Measurements from ENCODE around the gene TMEM269. TPM values are rescaled to one million over a fixed set of nuclear protein-coding genes. Genes with fewer than 3 reads are reported as not detected.
A peak's percentile ranks its signal among the peaks of the same experiment; 100 is the strongest.

TMEM269 gene
- polyA plus RNA-seq, 3 donors: 0.07 TPM; not detected in 2

GRCh38 chr1:42838482-42839190 lies 53.8 kb downstream of the TMEM269 start:
- no CpG with 5 or more reads among the region's 7 CpGs for WGBS (ENCODE audit: insufficient coverage)
- H3K4me2 ChIP-seq (replicated peaks; ENCODE audit: extremely low read depth, low read length, poor library complexity, severe bottlenecking): peak overlapping the region; percentile 47
- H4K20me1 ChIP-seq (ENCODE audit: insufficient read depth, low read length): no peaks in the 10 kb centered on the region

GRCh38 chr1:42841010-42841409 lies 56.2 kb downstream of the TMEM269 start:
- intact Hi-C loops (cut with micrococcal nuclease): loop anchor here (10.0 kb wide), 3 partner anchors 76 to 334 kb away; partner anchors contain the start of genes C1orf50 (in 1 of the 2), CFAP57 (in 1 of the 2), EBNA1BP2 (in 1 of the 2) and P3H1 (in 1 of the 2)
- Histone ChIP-seq H3K4me1 (ENCODE audit: control insufficient read depth in 1 of 2, insufficient read depth in 2 of 2, low read length in 2 of 2) (peaks cover 19 to 23% of the 10 kb centered on the region in 2 donors), H3K79me2 (ENCODE audit: insufficient read depth, low read length) (no peaks in the 10 kb centered on the region), H3K27me3 (ENCODE audit: control insufficient read depth in 2 of 2, insufficient read depth in 2 of 2, low read length in 2 of 2) (no peaks in the 10 kb centered on the region), H3K27ac (ENCODE audit: low read depth in 1 of 2, low read length in 2 of 2) (no peak overlapping the region), H3K4me2 (replicated peaks; ENCODE audit: extremely low read depth, low read length, poor library complexity, severe bottlenecking) (no peak overlapping the region), H3K4me3 (replicated peaks in 1 of 3; ENCODE audit: low read depth in 2 of 3, low read length in 3 of 3) (no peak overlapping the region), H3K36me3 (replicated peaks in 1 of 2; ENCODE audit: control insufficient read depth in 1 of 2, insufficient read depth in 2 of 2, low read length in 2 of 2) (peaks cover 12 to 31% of the 10 kb centered on the region in 2 donors), H4K20me1 (ENCODE audit: insufficient read depth, low read length) (no peaks in the 10 kb centered on the region), H3K9me3 (replicated peaks in 1 of 2; ENCODE audit: control insufficient read depth in 1 of 2, insufficient read depth in 1 of 2, low read length in 2 of 2) (no peaks in the 10 kb centered on the region), H2AFZ (ENCODE audit: insufficient read depth, low read depth, low read length, poor library complexity, severe bottlenecking) (no peak overlapping the region), H3K9ac (ENCODE audit: insufficient read depth, low read length, poor library complexity, severe bottlenecking) (no peak overlapping the region)
- peaks cover 39 to 48% of the 10 kb centered on the region in 2 donors for H3K36me3 Mint-ChIP-seq
- H3K9me3 Mint-ChIP-seq: peaks cover 0 to 2% (median 0%) of the 10 kb centered on the region in 7 donors
- H3K27ac Mint-ChIP-seq: no peak overlapping the region
- no peak for DNase-seq
- peaks cover 0 to 2% (median 0%) of the 10 kb centered on the region in 3 donors for H3K27me3 Mint-ChIP-seq (ENCODE audit: low read depth in 3 of 3)
- peaks cover 25% of the 10 kb centered on the region for H3K4me1 Mint-ChIP-seq
- H3K4me3 Mint-ChIP-seq: no peak overlapping the region
- no CpG with 5 or more reads among the region's 3 CpGs for WGBS (ENCODE audit: insufficient coverage)
- no peak for TF ChIP-seq CTCF (IDR thresholded peaks at IDR 0.05)

More at GRCh38 chr1:42838482-42839190, 53.8 kb downstream of the TMEM269 start:
- Histone ChIP-seq H3K4me3 (replicated peaks in 1 of 3; ENCODE audit: low read depth in 2 of 3, low read length in 3 of 3) (peak overlapping the region in 1 of 3 experiments; percentile 14), H3K9ac (ENCODE audit: insufficient read depth, low read length, poor library complexity, severe bottlenecking) (no peak overlapping the region), H3K9me3 (replicated peaks in 1 of 2; ENCODE audit: control insufficient read depth in 1 of 2, insufficient read depth in 1 of 2, low read length in 2 of 2) (no peaks in the 10 kb centered on the region), H2AFZ (ENCODE audit: insufficient read depth, low read depth, low read length, poor library complexity, severe bottlenecking) (peak overlapping the region; percentile 55), H3K4me1 (ENCODE audit: control insufficient read depth in 1 of 2, insufficient read depth in 2 of 2, low read length in 2 of 2) (peaks cover 21 to 26% of the 10 kb centered on the region in 2 donors), H3K36me3 (replicated peaks in 1 of 2; ENCODE audit: control insufficient read depth in 1 of 2, insufficient read depth in 2 of 2, low read length in 2 of 2) (peaks cover 16 to 41% of the 10 kb centered on the region in 2 donors), H3K27me3 (ENCODE audit: control insufficient read depth in 2 of 2, insufficient read depth in 2 of 2, low read length in 2 of 2) (no peaks in the 10 kb centered on the region), H3K79me2 (ENCODE audit: insufficient read depth, low read length) (no peaks in the 10 kb centered on the region), H3K27ac (ENCODE audit: low read depth in 1 of 2, low read length in 2 of 2) (peak overlapping the region in 1 of 2 donors; percentile 66)
- Mint-ChIP-seq H3K27me3 (ENCODE audit: low read depth in 3 of 3) (peaks cover 0 to 2% (median 0%) of the 10 kb centered on the region in 3 donors), H3K9me3 (peaks cover 0 to 2% (median 0%) of the 10 kb centered on the region in 7 donors), H3K27ac (peak overlapping the region in 5 of 7 donors; percentile 35 to 78 (median 57)), H3K4me1 (peaks cover 27% of the 10 kb centered on the region), H3K4me3 (peak overlapping the region in 1 of 2 donors; percentile 57), H3K36me3 (peaks cover 53 to 64% of the 10 kb centered on the region in 2 donors)
- DNase-seq: peak; percentile 35 to 62 (median 46)
- TF ChIP-seq CTCF (IDR thresholded peaks at IDR 0.05): no peak
- intact Hi-C loops (cut with micrococcal nuclease): no loop called here

All from CD14-positive monocyte (primary cell).